SK-N-SH (cell line): ENCODE measurements around the gene TP73. TPM values are rescaled to one million over a fixed set of nuclear protein-coding genes. Genes with fewer than 3 reads are reported as not detected.

Source experiments
- CTCF ChIA-PET: fragments of 300-600, 350-600 bp; formaldehyde crosslinking; extraction: SDS; loops from one replicate; lab custom pipeline; 2021; lab: Yijun Ruan, JAX
- POLR2A ChIA-PET: fragments of 350-600 bp; sonication (Branson Sonifier 250); formaldehyde crosslinking; extraction: SDS; loops from one replicate; lab custom pipeline; 2020; ENCODE audit warnings: antibody characterized with exemption, inconsistent platforms; lab: Yijun Ruan, JAX
- DNase-seq: peaks from one replicate; pipeline ENCODE4 v3.0.0; 2012
- H2AFZ ChIP-seq: fragments of 200-600 bp; sonication (generic); 2 replicates; pipeline ENCODE4 v1.8.1; 2016; ENCODE audit warnings: antibody characterized with exemption, mild to moderate bottlenecking, low read depth
- H3F3A ChIP-seq: fragments of 200-600 bp; sonication (generic); replicated peaks from 2 replicates; pipeline ENCODE3; 2016; ENCODE audit warnings: antibody characterized with exemption, mild to moderate bottlenecking; ENCODE audit not compliant: insufficient read depth
- H3K27ac ChIP-seq, 2 experiments: fragments of 200-500 bp in 1 of 2; fragments of 200-600 bp in 1 of 2; sonication (Bioruptor generic) in 1 of 2; sonication (generic), shearing (Covaris generic) in 1 of 2; 2 replicates each; pipeline versions ENCODE4 v1.5.1 to v1.6.1; 2014 to 2016; ENCODE audit warnings: low read depth in 2 of 2, inconsistent platforms in 1 of 2, low read length in 1 of 2, mild to moderate bottlenecking in 1 of 2, mixed read lengths in 1 of 2
- H3K27me3 ChIP-seq: fragments of 200-600 bp; sonication (generic), shearing (Covaris generic); 2 replicates; pipeline ENCODE4 v1.6.1; 2016; ENCODE audit warnings: mixed run types; ENCODE audit not compliant: insufficient read depth
- H3K36me3 ChIP-seq, 2 experiments: fragments of 200-500 bp in 1 of 2; fragments of 200-600 bp in 1 of 2; sonication (Bioruptor generic) in 1 of 2; sonication (generic) in 1 of 2; replicated peaks in 1 of 2; 2 replicates each; pipeline versions ENCODE3 to v1.5.1; 2014 to 2016; ENCODE audit warnings: low read length in 1 of 2, mild to moderate bottlenecking in 1 of 2; ENCODE audit not compliant: insufficient read depth in 2 of 2, control insufficient read depth in 1 of 2
- H3K4me1 ChIP-seq, 2 experiments: fragments of 200-500 bp in 1 of 2; fragments of 200-600 bp in 1 of 2; sonication (Bioruptor generic) in 1 of 2; sonication (generic), shearing (Covaris generic) in 1 of 2; 2 replicates each; pipeline versions ENCODE4 v1.5.1 to v1.6.1; 2014 to 2016; ENCODE audit warnings: low read depth in 1 of 2, low read length in 1 of 2, mixed run types in 1 of 2; ENCODE audit not compliant: insufficient read depth in 2 of 2, control insufficient read depth in 1 of 2
- H3K4me2 ChIP-seq: fragments of 200-600 bp; sonication (generic), shearing (Covaris generic); 2 replicates; pipeline ENCODE4 v1.6.1; 2017; ENCODE audit warnings: mixed run types
- H3K4me3 ChIP-seq, 2 experiments: fragments of 200-500 bp in 1 of 2; fragments of 200-600 bp in 1 of 2; sonication (Bioruptor generic) in 1 of 2; sonication (generic), shearing (Covaris generic) in 1 of 2; 2 replicates each; pipeline versions ENCODE4 v1.5.1 to v1.8.1; 2014 to 2016; ENCODE audit warnings: low read depth in 2 of 2, inconsistent platforms in 1 of 2, low read length in 1 of 2, mild to moderate bottlenecking in 1 of 2, mixed read lengths in 1 of 2, moderate library complexity in 1 of 2
- H3K79me2 ChIP-seq: fragments of 200-600 bp; sonication (generic); 2 replicates; pipeline ENCODE4 v1.8.1; 2017; ENCODE audit warnings: mild to moderate bottlenecking; ENCODE audit not compliant: insufficient read depth
- H3K9ac ChIP-seq: fragments of 200-600 bp; sonication (generic); 2 replicates; pipeline ENCODE4 v1.6.1; 2017; ENCODE audit warnings: mixed run types
- H3K9me2 ChIP-seq: fragments of 200-600 bp; sonication (generic); 2 replicates; pipeline ENCODE4 v1.6.1; 2017; ENCODE audit warnings: mixed run types
- H3K9me3 ChIP-seq: fragments of 200-600 bp; sonication (generic); 2 replicates; pipeline ENCODE4 v1.6.1; 2017; ENCODE audit warnings: mixed run types, mild to moderate bottlenecking, moderate library complexity
- H4K20me1 ChIP-seq: fragments of 200-600 bp; sonication (generic); 2 replicates; pipeline ENCODE4 v1.6.1; 2017; ENCODE audit warnings: mild to moderate bottlenecking, mixed run types; ENCODE audit not compliant: insufficient read depth
- EP300 ChIP-seq, 2 experiments: IDR thresholded peaks; 2 replicates each; pipeline versions ENCODE4 v1.4.0 to v1.6.1; 2012; ENCODE audit warnings: borderline replicate concordance in 1 of 2, low read depth in 1 of 2, low read length in 1 of 2
- EZH2phosphoT487 ChIP-seq: fragments of 200-600 bp; sonication (generic); IDR thresholded peaks from 2 replicates; pipeline ENCODE4 v1.6.1; 2017; ENCODE audit warnings: low read depth, mixed run types, mild to moderate bottlenecking, antibody characterized with exemption, moderate library complexity, borderline replicate concordance
- GABPA ChIP-seq: IDR thresholded peaks from 2 replicates; pipeline ENCODE4 v1.4.0; 2012; ENCODE audit warnings: low read depth, mild to moderate bottlenecking
- IRF3 ChIP-seq: fragments of 150-350 bp; IDR thresholded peaks from 2 replicates; pipeline ENCODE4 v1.6.1; 2016; ENCODE audit warnings: mild to moderate bottlenecking, low read depth, low read length
- MXI1 ChIP-seq: IDR thresholded peaks from 2 replicates; pipeline ENCODE4 v1.6.1; 2012; ENCODE audit warnings: mild to moderate bottlenecking, low read depth, low read length, improper control_type of control experiment
- NRF1 ChIP-seq: IDR thresholded peaks from 2 replicates; pipeline ENCODE4 v1.6.1; 2012; ENCODE audit warnings: low read depth, mild to moderate bottlenecking, low read length
- PBX3 ChIP-seq: IDR thresholded peaks from 2 replicates; pipeline ENCODE4; 2012
- POLR2AphosphoS5 ChIP-seq: IDR thresholded peaks from 2 replicates; pipeline ENCODE4 v1.6.1; 2012; ENCODE audit warnings: low read depth, low read length
- RCOR1 ChIP-seq: fragments of 150-350 bp; IDR thresholded peaks from 2 replicates; pipeline ENCODE4 v1.6.1; 2017; ENCODE audit warnings: antibody characterized with exemption, low read length
- REST ChIP-seq: IDR thresholded peaks from 2 replicates; pipeline ENCODE4 v1.6.1; 2012; ENCODE audit warnings: mild to moderate bottlenecking, low read depth, low read length, moderate library complexity
- RFX5 ChIP-seq: IDR thresholded peaks from 2 replicates; pipeline ENCODE4 v1.6.1; 2012; ENCODE audit warnings: mild to moderate bottlenecking, improper control_type of control experiment, low read length
- RXRA ChIP-seq: IDR thresholded peaks from 2 replicates; pipeline ENCODE4 v1.4.0; 2012; ENCODE audit warnings: low read depth, mild to moderate bottlenecking, borderline replicate concordance
- SIN3A ChIP-seq: IDR thresholded peaks from 2 replicates; pipeline ENCODE4 v1.6.1; 2012; ENCODE audit warnings: low read depth, mild to moderate bottlenecking, low read length, moderate library complexity, borderline replicate concordance
- SMC3 ChIP-seq: IDR thresholded peaks from 2 replicates; pipeline ENCODE4 v1.6.1; 2012; ENCODE audit warnings: low read depth, low read length, improper control_type of control experiment
- TAF1 ChIP-seq: IDR thresholded peaks from 2 replicates; pipeline ENCODE4 v1.6.1; 2012; ENCODE audit warnings: low read depth, mild to moderate bottlenecking, low read length, moderate library complexity, borderline replicate concordance
- TCF12 ChIP-seq: IDR thresholded peaks from 2 replicates; pipeline ENCODE4 v1.4.0; 2012
- TEAD4 ChIP-seq: IDR thresholded peaks from 2 replicates; pipeline ENCODE4 v1.4.0; 2012; ENCODE audit warnings: mild to moderate bottlenecking, borderline replicate concordance; ENCODE audit not compliant: insufficient read depth
- YY1 ChIP-seq: IDR thresholded peaks from 2 replicates; pipeline ENCODE4 v1.4.0; 2012; ENCODE audit warnings: low read depth, mild to moderate bottlenecking
- ZBTB33 ChIP-seq: IDR thresholded peaks from 2 replicates; pipeline ENCODE4 v1.4.0; 2012; ENCODE audit warnings: low read depth, borderline replicate concordance
- WGBS: methylation state at CpG from one replicate; pipeline ENCODE4 v1.1.6; 2017; ENCODE audit warnings: low lambda C conversion rate; 5-methylcytosine and 5-hydroxymethylcytosine counted together
- polyA plus RNA-seq, 3 experiments: library from polyadenylated mRNA; depleted of rRNA; stranded (reverse); fragments of >200 nt; gene quantifications; 2 replicates each; pipeline ENCODE4 v1.2.3, GENCODE V29; 2012

TP73 gene
- polyA plus RNA-seq, 1 of the 3 experiments (the other 2 are of a cell fraction): 0.64 TPM

GRCh38 chr1:3778590-3779264 is 126.4 kb downstream of the TP73 start:
- Histone ChIP-seq H3K4me2 (no peak overlapping the region), H3K9me2 (no peaks in the 10 kb centered on the region), H3K9ac (no peak overlapping the region), H3K36me3 (peaks cover 8 to 38% of the 10 kb centered on the region in 2 experiments), H2AFZ (no peak overlapping the region), H3K4me1 (peaks cover 0 to 51% of the 10 kb centered on the region in 2 experiments; a peak in 1 of 4 replicates)
- WGBS: 50% methylated on average over 2 of the region's 14 CpGs
- POLR2A ChIA-PET: no interaction called here
- TF ChIP-seq TCF12 (no peak), REST (no peak), PBX3 (no peak), GABPA (no peak), EZH2phosphoT487 (no peak), RXRA (no peak), SMC3 (no peak), RCOR1 (no peak), EP300 (IDR thresholded peaks at IDR 0.05; ENCODE audit: borderline replicate concordance in 1 of 2, low read depth in 1 of 2, low read length in 1 of 2) (no peak), MXI1 (no peak), POLR2AphosphoS5 (no peak), TAF1 (no peak), YY1 (no peak), RFX5 (no peak), NRF1 (no peak), ZBTB33 (no peak), IRF3 (no peak), SIN3A (no peak), TEAD4 (no peak)
- TF ChIP-seq, all 33 proteins: peak for 0
- CTCF ChIA-PET: interaction anchor here (1.0 kb wide), 2 partner anchors 10 to 54 kb away, joined by 3 to 5 read pairs; no protein-coding TSS in a partner anchor
- no peaks in the 10 kb centered on the region for H3K79me2 ChIP-seq
- H3K9me3 ChIP-seq: no peaks in the 10 kb centered on the region
- no peaks in the 10 kb centered on the region for H4K20me1 ChIP-seq
- H3K27ac ChIP-seq: no peak overlapping the region; a peak in 1 of 4 replicates
- no peaks in the 10 kb centered on the region for H3F3A ChIP-seq
- H3K27me3 ChIP-seq: no peaks in the 10 kb centered on the region
- no peak overlapping the region for H3K4me3 ChIP-seq
- no peak for DNase-seq
